Activated CD4-positive, alpha-beta T cell treated with anti-CD3 and anti-CD28 coated beads, Interleukin-10, Interleukin-2, amounts not matched to agents 100 ng/mL and 50 ng/mL, durations not matched to agents 16 hours and 8 hours (primary cell): Measurements from ENCODE around the gene KRT77.

Experiments used
- DNase-seq: peaks from one replicate; pipeline ENCODE4 v3.0.0-alpha.2; 2020

KRT77 gene

GRCh38 chr12:52691076-52691840 is 12.1 kb downstream of the KRT77 start:
- DNase-seq: peak; percentile 26

DNA sequence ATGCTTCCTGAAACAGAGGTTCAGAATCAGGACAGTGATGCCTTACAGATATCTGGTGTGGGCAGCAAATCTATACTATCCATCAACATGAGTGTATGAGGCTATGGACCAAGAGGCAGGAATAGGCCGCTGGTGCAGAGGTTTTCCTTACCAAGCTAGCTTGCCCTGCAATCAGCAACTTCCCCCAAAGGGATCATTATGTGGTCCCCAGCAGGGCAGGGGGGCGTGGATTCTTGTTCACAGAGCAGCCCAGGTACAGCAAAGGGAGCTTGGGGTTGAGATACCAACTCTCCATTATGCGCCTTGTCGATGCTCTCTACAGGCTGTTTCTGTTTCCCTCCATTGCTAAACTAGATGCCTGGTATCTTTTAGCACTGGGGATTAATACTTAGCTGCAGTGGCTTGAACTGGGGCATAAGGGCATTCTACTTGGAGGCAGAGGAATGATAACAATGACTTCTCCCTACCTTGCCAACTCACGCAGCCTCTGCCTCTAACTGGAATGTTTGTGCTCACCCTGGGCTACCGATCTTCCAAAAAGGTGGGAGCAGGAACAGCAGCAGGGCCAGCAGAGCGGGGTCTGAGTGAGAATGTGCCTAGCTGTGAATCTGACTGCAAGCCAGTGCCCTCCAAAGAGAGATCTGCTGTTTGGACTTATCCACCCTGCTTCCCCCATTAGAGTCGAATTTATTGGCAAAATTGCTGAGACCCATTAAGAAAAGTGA is 12.8 kb downstream of the KRT77 start:
- no peak for DNase-seq

DNA sequence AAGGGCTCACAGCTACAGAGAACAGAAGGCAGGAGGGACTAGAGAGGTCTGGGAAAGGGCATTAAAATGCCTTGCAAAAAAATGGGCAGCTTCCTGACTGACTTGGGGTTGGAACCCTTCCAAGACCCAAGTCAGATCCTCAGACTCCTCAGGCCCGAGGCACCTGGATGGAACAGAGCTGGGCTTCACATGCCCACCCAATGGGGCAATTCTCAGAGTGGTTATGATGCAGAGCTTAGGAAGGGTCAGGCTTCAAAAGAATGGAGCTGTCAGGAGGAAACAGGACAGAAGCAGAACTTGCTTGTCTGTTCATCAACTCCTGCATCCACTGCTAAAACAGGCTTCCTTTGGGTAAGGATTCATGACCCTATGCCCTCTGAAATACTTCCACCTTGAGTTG is 13.4 kb downstream of the KRT77 start:
- no peak for DNase-seq

DNA sequence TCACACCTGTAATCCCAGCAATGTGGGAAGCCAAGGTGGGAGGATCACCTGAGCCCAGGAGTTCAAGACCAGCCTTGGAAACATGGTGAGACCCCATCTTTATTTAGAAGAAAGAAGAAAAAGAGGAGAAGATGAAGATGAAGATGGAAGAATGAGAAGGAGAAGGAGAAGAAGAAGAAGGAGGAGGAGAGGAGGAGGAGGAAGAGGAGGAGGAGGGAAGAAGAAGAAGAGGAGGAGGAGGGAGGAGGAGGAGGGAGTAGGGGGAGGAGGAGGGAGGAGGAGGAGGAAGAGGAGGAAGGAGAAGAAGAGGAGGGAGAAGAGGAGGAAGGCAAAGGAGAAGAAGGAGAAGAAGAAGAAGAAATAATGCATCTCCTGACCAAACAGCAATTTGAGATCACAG is 14.1 kb downstream of the KRT77 start:
- no peak for DNase-seq

GRCh38 chr12:52688481-52688880 is 14.8 kb downstream of the KRT77 start:
- DNase-seq: no peak

DNA sequence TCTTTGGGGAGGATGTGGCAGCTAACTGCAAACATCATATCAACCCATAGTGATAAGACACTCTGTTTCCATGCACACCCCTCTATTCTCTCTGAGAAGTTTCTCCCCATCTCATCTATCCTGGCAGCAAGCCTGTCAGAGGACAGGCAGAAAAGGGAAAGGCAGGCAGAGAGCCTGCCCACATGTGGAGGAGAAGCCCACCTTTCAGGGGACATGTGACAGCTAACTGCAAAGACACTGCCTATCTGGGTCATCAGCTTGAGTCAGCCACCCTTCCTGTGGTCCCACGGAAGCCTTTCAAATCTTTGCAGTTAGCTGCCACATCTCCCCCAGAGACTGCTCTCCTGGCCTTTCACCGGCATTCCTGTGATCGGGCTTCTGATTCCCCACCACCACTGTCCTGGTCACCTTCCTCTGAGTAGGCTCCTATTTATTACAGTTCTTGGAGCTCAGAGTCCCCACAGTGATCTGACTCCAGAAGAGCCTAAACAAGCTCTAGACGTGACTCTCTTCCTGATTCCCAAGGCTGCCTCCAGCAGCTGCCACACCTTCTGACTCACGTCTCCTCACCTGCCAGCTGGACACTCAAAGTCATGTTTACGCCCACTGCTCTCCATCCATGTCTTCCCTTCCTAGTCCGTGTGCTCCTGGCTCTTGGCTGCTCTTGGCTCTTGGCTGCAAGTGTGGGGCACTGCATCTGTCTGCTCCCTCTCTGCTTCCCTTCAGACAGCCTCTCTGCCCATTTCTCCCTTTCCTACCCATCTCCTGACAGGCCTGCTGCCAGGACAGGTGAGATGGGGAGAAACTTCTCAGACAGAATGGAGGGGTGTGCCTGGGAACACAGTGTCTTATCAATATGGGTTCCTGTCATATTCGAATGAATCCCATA is 15.6 kb downstream of the KRT77 start:
- DNase-seq: no peak

- DNase-seq: no peak
Measured at GRCh38 chr12:52686756-52687487, 16.4 kb downstream of the KRT77 start.

GRCh38 chr12:52686063-52686462 is 17.3 kb downstream of the KRT77 start:
- DNase-seq: no peak

DNA sequence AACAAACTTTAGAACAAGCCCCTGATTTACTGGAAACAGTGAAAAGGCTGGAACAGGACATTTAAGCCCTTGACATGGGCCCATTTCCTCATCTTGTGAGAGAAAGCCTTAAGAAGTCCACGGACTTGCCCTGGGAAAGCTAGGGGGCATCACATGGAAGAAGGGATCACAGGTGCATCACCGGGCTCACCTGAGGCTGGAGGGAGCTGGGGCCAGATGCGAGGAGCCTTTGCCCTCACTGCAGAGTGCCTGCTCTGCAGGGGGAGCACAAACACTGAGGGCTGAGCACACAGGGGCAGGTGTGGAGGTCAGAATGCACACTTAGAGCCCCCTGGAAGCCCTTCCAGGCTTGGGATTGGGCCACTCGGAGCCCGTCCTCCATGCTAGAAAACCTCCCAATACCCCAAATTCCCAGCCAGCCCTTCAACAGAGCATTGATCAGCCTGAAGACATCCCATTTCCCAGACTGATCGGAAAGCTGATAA is 17.9 kb downstream of the KRT77 start:
- no peak for DNase-seq

GRCh38 chr12:52684431-52684830 is 18.9 kb downstream of the KRT77 start:
- DNase-seq: no peak

DNA sequence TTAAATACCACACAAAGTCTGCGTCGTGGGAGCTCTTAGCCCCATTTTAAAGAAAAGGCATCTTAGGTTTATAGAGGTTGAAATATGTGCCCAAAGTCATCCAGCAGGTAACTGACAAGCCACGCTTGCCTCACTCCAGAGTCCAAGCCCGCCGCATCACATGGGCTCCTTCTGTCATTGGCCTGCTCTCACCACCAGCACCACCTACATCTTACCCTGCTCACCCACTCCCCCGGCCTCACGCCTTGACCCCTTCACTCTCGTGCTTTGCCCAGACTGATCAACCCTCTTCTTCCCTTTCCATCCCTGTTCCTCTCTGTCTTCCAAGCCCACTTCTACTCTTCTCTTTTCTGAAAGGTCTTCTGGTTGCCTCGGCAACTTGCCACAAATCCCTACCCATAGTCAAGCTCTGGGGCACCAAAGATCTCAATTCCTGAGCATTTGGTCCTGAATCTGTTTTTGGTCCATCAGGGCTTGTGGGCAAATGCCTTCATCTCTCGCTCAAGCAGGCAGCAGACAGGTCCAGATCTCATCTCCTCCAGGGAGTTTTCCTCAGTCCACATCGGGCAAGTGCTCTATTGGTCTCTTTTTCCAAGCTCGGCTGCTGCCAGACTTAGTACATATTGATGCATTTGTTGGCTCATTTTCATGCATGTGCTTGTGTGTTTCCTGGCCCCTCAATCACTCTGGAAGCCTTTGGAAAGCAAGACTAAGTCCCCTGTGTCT is 19.6 kb downstream of the KRT77 start:
- DNase-seq: no peak

- DNase-seq: no peak
Measured at GRCh38 chr12:52682938-52683574, 20.3 kb downstream of the KRT77 start.

- no peak for DNase-seq
Measured at GRCh38 chr12:52682381-52682660, 21.0 kb downstream of the KRT77 start.

GRCh38 chr12:52681526-52682380 is 21.6 kb downstream of the KRT77 start:
- DNase-seq: peak; percentile 6

- DNase-seq: no peak
Measured at GRCh38 chr12:52680363-52680762, 23.0 kb downstream of the KRT77 start, which contains the start of gene KRT1. Gene KRT1, minus strand, starts transcription at chr12:52680407. Its CDS starts 59 bp downstream, at chr12:52680348.

GRCh38 chr12:52679875-52680274 is 23.4 kb downstream of the KRT77 start:
- DNase-seq: no peak

DNA sequence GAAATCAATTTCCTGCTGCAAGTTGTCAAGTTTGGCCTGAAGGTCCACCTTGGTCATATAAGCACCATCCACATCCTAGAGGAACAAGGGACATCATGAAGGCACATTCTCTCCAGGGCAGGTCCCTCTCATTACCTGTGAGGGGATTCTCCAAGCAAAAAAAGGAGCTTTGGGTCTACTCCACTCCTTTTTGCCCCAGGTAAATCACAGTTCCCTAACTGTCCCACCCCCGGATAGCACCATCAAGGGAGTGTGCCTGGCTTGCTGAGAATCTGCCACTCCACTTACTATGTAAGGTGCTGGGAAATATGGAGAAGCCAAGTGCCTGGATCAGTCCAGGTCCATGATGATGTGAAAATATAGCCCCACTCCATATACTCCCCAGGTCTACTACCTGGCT is 25.7 kb downstream of the KRT77 start:
- DNase-seq: no peak

GRCh38 chr12:52677126-52677525 is 26.2 kb downstream of the KRT77 start:
- no peak for DNase-seq

- DNase-seq: no peak
Measured at GRCh38 chr12:52676163-52676562, 27.2 kb downstream of the KRT77 start.

DNA sequence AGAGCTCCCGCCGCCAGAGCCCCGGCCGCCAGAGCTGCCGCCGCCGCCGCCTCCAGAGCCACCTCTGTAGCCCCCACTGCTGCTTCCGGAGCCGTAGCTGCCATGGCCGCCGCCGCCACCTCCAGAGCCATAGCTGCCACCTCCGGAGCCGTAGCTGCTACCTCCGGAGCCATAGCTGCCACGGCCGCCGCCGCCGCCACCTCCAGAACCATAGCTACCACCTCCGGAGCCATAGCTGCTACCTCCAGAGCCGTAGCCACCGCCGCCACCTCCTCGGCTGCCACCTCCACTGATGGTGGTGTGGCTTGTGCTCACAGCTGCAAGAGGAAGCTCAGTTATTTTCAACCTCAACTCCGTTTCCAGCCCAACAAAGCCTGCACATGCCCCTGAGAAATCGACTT is 28.0 kb downstream of the KRT77 start:
- no peak for DNase-seq

DNA sequence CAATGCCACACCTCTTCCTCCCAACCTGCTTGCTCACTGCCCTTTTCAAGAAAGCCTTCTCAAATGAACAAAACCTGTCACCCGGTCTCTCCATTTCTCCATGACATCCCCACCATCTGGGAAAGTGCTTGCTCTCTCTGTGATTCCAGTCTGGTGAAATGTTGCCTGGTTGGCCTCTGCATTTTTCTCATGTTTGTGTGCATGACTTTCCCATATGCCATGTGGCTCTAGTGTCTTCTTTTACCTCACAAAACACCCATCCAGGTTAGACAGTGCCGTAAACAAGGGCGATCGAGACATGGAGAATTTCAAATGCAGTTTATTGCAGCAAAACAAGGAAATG is 28.9 kb downstream of the KRT77 start:
- DNase-seq: no peak
